NCI-H1092 (cell line): ENCODE measurements around the gene GAP43.

Source experiments
- DNase-seq: peaks from one replicate; lab custom pipeline; 2025; lab: John Stamatoyannopoulos, UW

Gene GAP43

DNA sequence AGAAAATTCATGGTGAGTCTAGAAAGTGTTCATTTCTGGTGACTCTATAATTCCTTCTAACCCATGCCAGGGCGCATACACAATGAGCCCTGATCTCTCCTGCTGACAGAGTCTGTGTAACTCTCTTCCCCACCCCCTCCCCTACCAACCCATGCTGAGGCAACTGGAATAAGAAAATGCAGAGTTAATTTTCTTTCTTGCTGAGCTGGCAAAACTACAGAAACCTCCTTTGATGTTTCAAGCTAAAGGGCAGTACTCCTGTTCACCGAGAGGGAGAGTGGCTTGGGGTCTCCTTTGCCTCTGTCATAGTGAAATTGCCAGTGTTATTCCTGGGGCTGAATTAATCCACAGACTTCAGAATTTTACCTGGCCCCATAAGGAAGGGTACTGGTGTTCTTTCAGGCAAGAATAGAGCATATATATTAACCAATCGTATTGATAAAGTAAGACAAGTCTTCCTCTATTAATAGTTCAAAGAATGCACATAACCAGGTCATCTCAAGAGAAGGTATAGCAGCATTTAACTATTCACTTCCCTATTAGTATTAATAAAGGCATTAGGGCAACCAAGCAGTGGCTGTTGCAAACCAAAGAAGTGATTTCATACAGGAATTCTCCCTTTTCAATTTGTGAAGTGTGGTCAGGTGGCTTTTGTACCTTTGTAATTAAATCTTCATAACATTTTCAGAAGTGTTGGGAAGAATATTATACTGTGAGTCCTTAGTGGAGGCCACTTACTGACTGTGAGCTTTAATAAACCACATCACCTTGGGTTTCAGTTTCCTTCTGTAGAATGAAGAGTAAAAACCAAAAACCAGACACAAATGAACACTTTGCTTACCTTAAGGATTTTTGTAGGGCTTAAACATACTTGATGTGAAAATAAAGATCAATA is 4.1 kb downstream of the GAP43 start:
- no peak for DNase-seq

- no peak for DNase-seq
Observed at GRCh38 chr3:115628075-115628412, 4.7 kb downstream of the GAP43 start.

GRCh38 chr3:115630850-115631249 is 7.5 kb downstream of the GAP43 start:
- DNase-seq, result no peak

GRCh38 chr3:115632026-115632425 is 8.7 kb downstream of the GAP43 start:
- no peak for DNase-seq

DNA sequence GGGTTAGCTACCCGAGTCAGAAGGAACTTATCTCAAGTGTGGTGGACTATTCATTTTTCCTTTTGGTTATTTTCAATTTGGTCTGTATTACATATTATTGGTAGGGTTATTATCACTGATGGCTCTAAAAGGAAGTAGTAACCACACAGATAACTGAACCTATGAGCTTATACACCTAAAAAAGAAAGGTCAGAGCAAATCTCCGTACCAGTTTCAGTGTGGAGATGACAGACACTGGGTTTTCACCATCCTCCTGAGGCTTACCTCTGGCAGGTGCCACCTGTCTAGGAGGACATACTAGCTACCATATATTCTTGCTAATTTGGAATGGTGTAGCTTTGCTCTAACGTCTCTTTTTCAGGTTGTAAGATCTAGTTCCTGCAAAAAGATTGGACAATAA is 10.2 kb downstream of the GAP43 start:
- no peak for DNase-seq

GRCh38 chr3:115634052-115634451 is 10.7 kb downstream of the GAP43 start:
- DNase-seq, result no peak

- DNase-seq, result no peak
Observed at GRCh38 chr3:115635406-115635805, 12.1 kb downstream of the GAP43 start.

- no peak for DNase-seq
Observed at GRCh38 chr3:115638241-115638640, 14.9 kb downstream of the GAP43 start.

- DNase-seq, result peak; percentile 66
Observed at GRCh38 chr3:115638991-115639390, 15.7 kb downstream of the GAP43 start.

DNA sequence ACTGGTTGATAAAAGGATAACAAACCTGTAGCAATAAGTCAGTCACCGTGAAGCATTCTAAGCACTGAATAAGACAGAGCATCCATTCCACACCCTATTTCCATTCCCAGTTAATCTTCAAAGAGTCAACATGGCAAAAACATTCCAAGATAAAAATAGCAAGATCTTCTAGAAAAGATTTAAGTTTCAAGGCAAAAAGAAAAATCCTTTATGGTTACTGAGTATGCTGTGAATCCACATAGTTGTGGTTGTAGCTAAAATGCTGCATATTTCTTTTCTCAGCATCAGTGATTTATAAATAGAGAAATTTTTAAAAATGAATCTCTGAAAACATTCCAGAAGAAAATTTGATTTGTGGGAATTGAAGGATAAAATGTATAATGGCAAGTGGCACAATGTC is 21.1 kb downstream of the GAP43 start:
- DNase-seq, result no peak

DNA sequence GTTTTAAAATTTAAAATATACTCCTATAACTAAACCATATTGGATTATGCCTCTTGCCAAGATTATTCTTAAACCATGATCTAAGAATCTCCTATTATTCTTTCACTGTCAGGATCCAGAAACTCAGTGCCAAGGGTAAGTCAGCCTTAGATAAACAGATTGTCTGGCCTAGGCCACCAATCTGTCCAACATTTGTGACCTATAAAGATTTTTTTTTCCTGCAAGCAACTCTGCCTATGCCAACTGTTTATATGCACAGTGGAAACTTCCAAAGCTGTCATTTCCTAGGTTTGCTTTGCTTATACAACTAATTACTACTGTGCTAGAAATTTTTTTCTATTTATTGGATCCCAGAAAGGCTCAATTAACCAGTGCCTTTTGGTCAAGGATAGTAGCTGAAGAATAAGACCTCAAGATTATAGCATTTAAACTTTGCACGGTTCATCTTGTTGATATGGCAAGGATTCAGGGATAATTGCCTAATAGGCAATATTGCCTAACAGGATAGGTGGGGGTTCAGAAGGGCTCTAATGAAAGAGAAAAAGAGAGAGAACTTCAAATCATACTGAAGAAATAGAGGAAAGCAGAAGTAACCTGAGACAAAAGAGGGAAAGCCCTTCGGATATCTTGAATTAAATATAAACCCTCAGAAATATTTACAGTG is 22.8 kb downstream of the GAP43 start:
- DNase-seq, result no peak

- DNase-seq, result no peak
Observed at GRCh38 chr3:115648559-115648958, 25.2 kb downstream of the GAP43 start.

- no peak for DNase-seq
Observed at GRCh38 chr3:115651087-115651486, 27.8 kb downstream of the GAP43 start.

DNA sequence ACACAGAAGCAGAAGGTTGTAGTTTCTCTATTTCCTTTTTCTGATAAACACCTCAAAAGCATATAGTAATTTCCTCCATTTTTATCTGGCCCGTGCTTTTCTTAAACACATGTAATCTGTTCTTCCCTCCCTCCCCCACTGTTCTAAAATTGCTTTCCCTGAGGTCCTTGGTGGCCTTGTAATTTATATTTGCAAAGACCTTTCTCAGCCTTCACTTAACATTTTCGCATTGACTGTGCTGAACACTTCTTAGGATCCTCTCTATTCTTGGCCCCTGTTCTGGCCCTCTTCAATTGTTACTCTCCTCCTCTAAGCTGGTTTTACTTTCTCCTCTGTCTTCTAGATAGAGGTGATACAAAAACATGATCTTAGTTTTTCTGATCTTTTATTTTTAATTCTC is 28.3 kb downstream of the GAP43 start:
- no peak for DNase-seq

DNA sequence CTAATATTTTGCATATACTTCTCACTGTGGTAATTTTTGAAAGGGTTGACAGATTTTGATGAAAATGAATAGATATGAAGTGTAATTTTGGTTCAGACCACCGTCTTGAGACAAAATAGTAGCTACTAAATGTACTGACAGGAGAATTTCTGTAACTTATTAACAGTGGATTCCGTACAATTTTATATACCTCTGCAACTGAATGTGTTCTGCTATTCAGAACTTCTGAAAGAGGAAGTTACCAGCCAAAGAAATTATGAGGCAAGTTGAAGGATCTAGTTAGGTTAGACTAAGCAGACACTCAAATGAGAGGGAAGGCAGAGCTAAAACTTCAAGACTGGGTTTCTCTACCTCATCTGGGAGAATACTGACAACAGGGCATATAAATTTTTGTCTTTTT is 29.4 kb downstream of the GAP43 start:
- DNase-seq, result no peak

DNA sequence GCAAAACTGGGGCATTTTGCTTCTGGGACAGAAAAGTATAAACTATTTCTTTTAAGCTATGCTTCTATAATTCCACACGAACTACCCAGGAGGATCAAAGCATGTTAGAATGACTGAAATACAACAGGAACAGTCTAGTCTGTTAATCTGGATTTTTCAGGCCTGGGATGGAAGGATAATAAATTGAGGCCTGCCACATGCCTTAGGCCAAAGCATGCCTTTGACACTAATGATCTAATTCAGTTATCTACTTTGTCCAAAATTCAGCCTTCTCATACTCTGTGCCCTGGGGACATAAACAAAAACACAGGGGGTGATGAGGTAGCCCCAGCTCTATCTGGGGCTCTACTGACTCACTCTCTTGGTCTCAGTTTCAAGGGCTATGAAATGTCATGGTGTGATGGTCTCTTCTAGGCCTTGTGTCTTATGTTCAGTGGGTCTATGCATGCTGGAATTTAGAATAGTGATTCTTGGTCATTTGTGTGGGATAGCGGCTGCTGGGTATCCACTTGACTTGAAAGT is 32.5 kb downstream of the GAP43 start:
- no peak for DNase-seq

DNA sequence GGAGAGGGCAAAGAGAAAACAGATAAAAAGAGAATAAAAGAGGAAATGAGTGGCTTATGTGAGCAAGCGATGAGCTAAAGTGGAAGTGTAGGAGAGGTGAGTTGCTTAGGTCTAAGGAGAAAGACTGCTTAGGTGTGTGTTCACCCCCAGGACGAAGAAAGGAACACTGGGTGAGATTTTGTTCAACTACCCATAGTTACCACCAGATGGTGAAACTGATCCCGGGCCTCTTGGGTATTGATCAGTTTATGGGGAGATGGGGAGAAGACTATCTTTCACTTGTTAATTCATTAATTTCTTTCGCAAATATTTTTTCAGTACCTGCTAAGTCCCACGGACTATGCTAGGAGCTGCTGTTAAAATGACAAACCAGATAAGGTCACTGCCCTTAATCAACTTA is 33.9 kb downstream of the GAP43 start:
- DNase-seq, result no peak

- DNase-seq, result no peak
Observed at GRCh38 chr3:115658032-115658336, 34.7 kb downstream of the GAP43 start.

DNA sequence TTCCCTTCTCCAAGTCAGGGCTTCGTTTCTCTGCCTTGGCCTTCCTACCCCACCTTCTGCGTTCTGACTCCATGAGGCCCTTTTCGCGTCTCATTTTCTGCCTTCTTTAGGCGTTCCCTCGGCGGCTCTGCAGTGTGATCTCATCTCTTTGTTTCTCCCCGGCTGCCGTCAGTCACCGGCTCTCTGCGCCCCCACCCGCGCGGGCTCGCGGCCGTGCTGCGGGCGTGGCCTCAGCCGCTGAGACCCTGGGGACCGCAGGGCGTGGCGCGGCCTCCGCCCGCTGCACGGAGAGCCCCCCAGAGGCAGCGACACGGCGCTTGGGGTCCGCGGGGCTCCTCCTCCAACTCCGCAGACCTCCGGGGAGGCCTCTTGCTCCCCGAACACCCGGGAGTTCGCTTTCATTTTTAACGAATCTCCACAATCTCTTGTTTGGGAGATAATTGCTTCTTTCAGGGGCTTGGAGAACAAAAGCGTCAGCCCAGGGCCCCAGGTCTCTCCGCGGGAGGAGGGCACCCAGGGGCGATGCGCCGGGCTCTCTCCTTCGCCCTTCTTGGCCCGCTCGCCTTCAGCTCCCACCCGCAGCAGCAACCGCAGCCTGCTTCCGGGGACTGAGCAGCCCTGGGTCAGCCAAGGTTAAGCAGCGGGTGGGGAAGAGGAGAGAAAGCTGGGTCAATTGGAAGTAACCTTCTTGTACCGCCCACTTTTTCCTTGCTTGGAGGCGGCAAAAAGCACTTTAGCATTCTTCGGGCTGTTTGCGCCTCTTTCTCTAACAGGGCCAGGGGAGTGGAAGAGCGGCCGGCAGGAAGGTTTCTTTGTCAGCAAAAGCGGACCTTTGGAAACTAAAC is 35.2 kb downstream of the GAP43 start:
- peak; percentile 83 for DNase-seq

DNA sequence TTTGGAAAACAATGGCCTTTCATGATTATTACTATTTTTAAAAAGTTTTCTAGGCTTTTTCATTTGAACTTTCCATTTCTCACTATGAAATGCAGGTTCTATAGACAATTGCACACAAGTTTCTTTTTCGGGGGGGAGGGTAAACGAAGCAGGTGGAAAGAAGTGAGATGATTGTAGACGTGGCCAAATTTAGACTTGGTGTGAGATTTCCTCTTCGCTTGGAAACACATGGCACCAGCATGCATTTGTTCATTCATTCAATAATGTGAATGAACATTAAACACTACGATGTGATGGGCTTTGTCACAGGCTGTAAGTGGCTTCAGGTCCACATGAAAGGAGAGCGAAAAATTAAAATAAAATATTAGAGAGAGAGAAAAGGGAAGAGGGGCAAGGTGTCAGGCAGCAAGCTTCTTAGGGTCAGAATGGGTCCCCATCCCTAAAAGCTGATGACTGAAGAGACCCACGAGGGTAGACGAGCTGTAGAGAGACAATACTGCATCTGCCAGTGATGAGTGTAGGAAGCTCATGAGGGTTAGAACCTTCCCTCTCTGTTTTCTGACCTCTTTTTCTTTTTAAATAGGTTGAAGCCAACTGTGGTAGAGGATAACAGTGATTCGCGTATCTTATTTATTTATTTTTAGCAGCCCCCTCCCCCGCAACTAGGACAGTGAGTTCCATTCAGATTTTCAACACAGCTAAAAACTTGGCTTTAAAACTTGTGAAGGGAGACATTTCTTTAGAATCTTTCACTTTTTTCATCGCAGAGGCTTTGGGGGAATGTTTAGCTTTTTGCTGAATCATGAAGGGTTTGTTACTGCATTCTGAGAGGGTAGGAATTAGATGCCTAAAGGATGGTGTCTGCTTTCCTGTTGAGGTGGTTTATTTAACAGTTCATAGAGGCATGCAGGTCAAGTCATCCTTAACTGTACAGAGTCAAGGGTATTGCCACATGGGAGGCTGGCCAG is 36.2 kb downstream of the GAP43 start:
- no peak for DNase-seq

- no peak for DNase-seq
Observed at GRCh38 chr3:115660646-115661337, 37.5 kb downstream of the GAP43 start.
